Measurements from ENCODE around the gene RPL34. TPM values are rescaled to one million over a fixed set of nuclear protein-coding genes. Genes with fewer than 3 reads are reported as not detected.

RPL34 gene
- total RNA-seq, 6 experiments from 2014 or later, result 834 to 1,041 (median 909) TPM

GRCh38 chr4:108651014-108651791, 30.8 kb downstream of the RPL34 start:
- DNase-seq, result peak; percentile 40
- peaks cover 28% of the 10 kb centered on the region for H3K4me1 Mint-ChIP-seq (ENCODE audit: low read depth)
- H3K9me3 Mint-ChIP-seq, result no peaks in the 10 kb centered on the region
- H3K4me3 Mint-ChIP-seq, result peak overlapping the region; percentile 96
- no peak for TF ChIP-seq CTCF (IDR thresholded peaks at IDR 0.05)
- H3K27me3 Mint-ChIP-seq (ENCODE audit: insufficient read depth), result no peaks in the 10 kb centered on the region
- peak overlapping the region; percentile 92 for H3K27ac Mint-ChIP-seq
- H3K36me3 Mint-ChIP-seq (ENCODE audit: low read depth), result peaks cover 29% of the 10 kb centered on the region

- H3K4me3 Mint-ChIP-seq, result no peak overlapping the region
- no peak for TF ChIP-seq CTCF (IDR thresholded peaks at IDR 0.05)
- no peak for DNase-seq
- H3K36me3 Mint-ChIP-seq (ENCODE audit: low read depth), result peaks cover 20% of the 10 kb centered on the region
- H3K9me3 Mint-ChIP-seq, result no peaks in the 10 kb centered on the region
- no peak overlapping the region for H3K27ac Mint-ChIP-seq
- no peaks in the 10 kb centered on the region; the same call in 1 of the 2 replicates for H3K27me3 Mint-ChIP-seq (ENCODE audit: insufficient read depth)
- no peaks in the 10 kb centered on the region for H3K4me1 Mint-ChIP-seq (ENCODE audit: low read depth)
Measured at GRCh38 chr4:108662629-108663028, 42.3 kb downstream of the RPL34 start.

GRCh38 chr4:108674356-108674977, 54.1 kb downstream of the RPL34 start:
- no peak overlapping the region for H3K4me3 Mint-ChIP-seq
- peaks cover 19% of the 10 kb centered on the region for H3K36me3 Mint-ChIP-seq (ENCODE audit: low read depth)
- no peak for TF ChIP-seq CTCF (IDR thresholded peaks at IDR 0.05)
- no peaks in the 10 kb centered on the region for H3K27me3 Mint-ChIP-seq (ENCODE audit: insufficient read depth)
- H3K27ac Mint-ChIP-seq, result no peak overlapping the region
- H3K4me1 Mint-ChIP-seq (ENCODE audit: low read depth), result no peaks in the 10 kb centered on the region
- no peaks in the 10 kb centered on the region for H3K9me3 Mint-ChIP-seq
- no peak for DNase-seq

Other genes with a start within 250 kb of the RPL34 start
- gene OSTC, start 30.0 kb downstream of the RPL34 start, total RNA-seq (2021; fragmentation: NEBNext Ultra II Directional; extraction: Animal tissue kit (Norgen Biotek cat#: 25700)), result 100 to 1,000 TPM; 178 to 259 (median 189) TPM
- gene ETNPPL, start 142.5 kb downstream of the RPL34 start, total RNA-seq (2021; fragmentation: NEBNext Ultra II Directional; extraction: Animal tissue kit (Norgen Biotek cat#: 25700)), result not detected

Data from HFFc6 (cell line).